Type B pancreatic cell (in vitro differentiated cells): ENCODE results near the gene HINFP. TPM values are rescaled to one million over a fixed set of nuclear protein-coding genes. Genes with fewer than 3 reads are reported as not detected.

Source experiments
- DNase-seq: peaks from one replicate; pipeline ENCODE4 v3.0.0; 2021; ENCODE audit warnings: mixed read lengths; ENCODE audit not compliant: unreplicated experiment; ENCODE audit errors: extremely low spot score
- H3K27ac Mint-ChIP-seq: 2 replicates; pipeline ENCODE4 v1.8.0; 2021; ENCODE audit warnings: mild to moderate bottlenecking, mixed read lengths
- H3K27me3 Mint-ChIP-seq: 2 replicates; pipeline ENCODE4 v1.8.0; 2021; ENCODE audit warnings: mixed read lengths
- H3K36me3 Mint-ChIP-seq: 2 replicates; pipeline ENCODE4 v1.8.0; 2021; ENCODE audit warnings: mixed read lengths
- H3K4me1 Mint-ChIP-seq: one replicate; pipeline ENCODE4 v1.8.0; 2021; ENCODE audit warnings: mixed read lengths; ENCODE audit not compliant: unreplicated experiment
- H3K4me3 Mint-ChIP-seq: 2 replicates; pipeline ENCODE4 v1.8.0; 2021; ENCODE audit warnings: mild to moderate bottlenecking, mixed read lengths
- H3K9me3 Mint-ChIP-seq: 2 replicates; pipeline ENCODE4 v1.8.0; 2021; ENCODE audit warnings: mixed read lengths
- CTCF ChIP-seq: fragments of 200-600 bp; sonication (generic); conservative IDR thresholded peaks from 2 replicates; pipeline ENCODE4 v1.5.0; 2021; ENCODE audit warnings: antibody characterized with exemption, mild to moderate bottlenecking
- total RNA-seq: library from RNA; stranded (reverse); gene quantifications from 2 replicates; pipeline ENCODE4 v1.2.1, GENCODE V29; 2021; ENCODE audit warnings: low replicate concordance

HINFP gene
- total RNA-seq, 1 donor from 2014 or later = 33.0 TPM

- Mint-ChIP-seq H3K4me3 (no peak overlapping the region), H3K27me3 (peaks cover 65% of the 10 kb centered on the region), H3K36me3 (no peaks in the 10 kb centered on the region), H3K4me1 (peaks cover 3% of the 10 kb centered on the region), H3K27ac (no peak overlapping the region), H3K9me3 (no peaks in the 10 kb centered on the region)
- TF ChIP-seq CTCF = peak; percentile 33
- no peak for DNase-seq
Observed at GRCh38 chr11:119153049-119153818, 31.9 kb downstream of the HINFP start.

- H3K4me3 Mint-ChIP-seq = no peak overlapping the region
- no peak for TF ChIP-seq CTCF
- H3K4me1 Mint-ChIP-seq = no peaks in the 10 kb centered on the region
- H3K36me3 Mint-ChIP-seq = no peaks in the 10 kb centered on the region
- peaks cover 66% of the 10 kb centered on the region for H3K27me3 Mint-ChIP-seq
- H3K9me3 Mint-ChIP-seq = no peaks in the 10 kb centered on the region
- H3K27ac Mint-ChIP-seq = no peak overlapping the region
- no peak for DNase-seq
Observed at GRCh38 chr11:119154178-119154577, 32.8 kb downstream of the HINFP start.

- DNase-seq = no peak
- Mint-ChIP-seq H3K27me3 (peaks cover 57% of the 10 kb centered on the region), H3K9me3 (no peaks in the 10 kb centered on the region), H3K4me3 (no peak overlapping the region), H3K27ac (no peak overlapping the region), H3K36me3 (no peaks in the 10 kb centered on the region), H3K4me1 (no peaks in the 10 kb centered on the region)
- peak; percentile 50 for TF ChIP-seq CTCF
Observed at GRCh38 chr11:119155733-119156492, 34.5 kb downstream of the HINFP start.

- DNase-seq = no peak
- H3K4me3 Mint-ChIP-seq = no peak overlapping the region
- no peaks in the 10 kb centered on the region for H3K36me3 Mint-ChIP-seq
- peaks cover 51% of the 10 kb centered on the region for H3K27me3 Mint-ChIP-seq
- H3K27ac Mint-ChIP-seq = no peak overlapping the region
- H3K9me3 Mint-ChIP-seq = no peaks in the 10 kb centered on the region
- no peaks in the 10 kb centered on the region for H3K4me1 Mint-ChIP-seq
- TF ChIP-seq CTCF = no peak
Observed at GRCh38 chr11:119156496-119156895, 35.1 kb downstream of the HINFP start.

- no peaks in the 10 kb centered on the region for H3K36me3 Mint-ChIP-seq
- peaks cover 45% of the 10 kb centered on the region for H3K27me3 Mint-ChIP-seq
- no peak overlapping the region for H3K27ac Mint-ChIP-seq
- no peaks in the 10 kb centered on the region for H3K4me1 Mint-ChIP-seq
- DNase-seq = no peak
- H3K9me3 Mint-ChIP-seq = no peaks in the 10 kb centered on the region
- no peak overlapping the region for H3K4me3 Mint-ChIP-seq
- TF ChIP-seq CTCF = no peak
Observed at GRCh38 chr11:119157063-119157462, 35.7 kb downstream of the HINFP start.
